KG1 (cell line): ENCODE results near the gene TEX54.
"Not testable (repeated sequence)": the region's sequence is repeated elsewhere in the genome, so short reads cannot be mapped to it uniquely, and the experiment has no call there.

ENCODE experiments used
- DNase-seq: peaks from one replicate; lab custom pipeline; 2025; lab: John Stamatoyannopoulos, UW

The TEX54 gene

DNA sequence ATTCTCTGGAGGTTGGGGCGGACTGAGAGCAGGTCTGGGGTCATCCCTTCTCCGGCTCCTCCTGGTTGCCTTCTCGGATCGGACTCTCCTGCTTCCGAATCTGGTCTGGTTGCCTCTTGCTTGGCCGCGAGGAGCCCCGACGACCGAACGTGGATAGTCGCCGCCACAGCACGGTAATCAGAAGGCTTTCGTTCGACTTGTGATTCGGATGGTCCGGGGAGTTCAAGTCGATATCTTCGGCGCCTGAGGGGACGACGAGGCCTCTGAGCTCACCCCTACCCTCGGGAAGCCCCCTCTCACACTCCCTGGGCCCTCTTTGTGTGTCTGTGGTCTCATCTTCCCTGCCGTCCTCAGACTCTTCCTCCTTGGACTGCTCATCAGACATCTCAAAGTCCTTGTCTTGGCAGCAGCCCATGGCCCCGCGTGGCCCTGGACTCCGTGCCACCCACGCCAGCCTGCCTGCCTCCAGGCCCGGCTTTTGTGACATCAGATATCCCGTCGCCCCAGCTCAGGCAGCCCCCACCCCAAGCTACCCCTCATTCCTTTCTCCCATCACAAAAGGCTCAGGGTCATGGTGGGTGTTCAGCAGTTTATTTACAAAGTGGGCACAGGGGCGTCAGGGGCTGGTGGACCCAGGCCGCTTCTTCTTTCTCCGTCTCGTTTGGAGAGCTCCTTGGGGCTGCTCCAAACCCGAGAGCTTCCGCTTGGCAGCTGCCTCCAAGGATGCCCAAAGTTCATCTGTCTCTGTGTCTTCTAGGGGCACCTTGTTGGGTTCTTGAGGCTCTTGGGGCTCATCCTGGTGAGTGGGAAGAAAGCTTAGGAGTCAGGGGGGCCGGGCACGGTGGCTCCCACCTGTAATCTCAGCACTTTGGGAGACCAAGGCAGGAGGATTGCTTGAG is at the start of gene TEX54:
TSS of gene TEX54 (minus strand) at position 506 of the 899 bp plus-strand sequence.
- DNase-seq = no peak

DNA sequence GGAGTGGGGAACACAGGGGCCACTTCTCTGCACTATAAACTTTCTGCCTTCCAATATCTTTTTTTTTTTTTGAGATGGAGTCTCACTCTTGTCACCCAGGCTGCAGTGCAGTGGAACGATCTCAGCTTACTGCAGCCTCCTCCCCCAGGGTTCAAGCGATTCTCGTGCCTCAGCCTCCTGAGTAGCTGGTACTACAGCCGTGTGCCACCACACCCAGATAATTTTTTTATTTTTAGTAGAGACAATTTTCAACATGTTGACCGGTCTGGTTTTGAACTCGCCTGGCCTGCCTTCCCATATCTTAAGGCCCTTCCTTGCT is 49.7 kb upstream of the TEX54 start:
- no peak for DNase-seq

- peak; percentile 94 for DNase-seq
Observed at GRCh38 chr11:62881579-62882430, 49.2 kb upstream of the TEX54 start.

DNA sequence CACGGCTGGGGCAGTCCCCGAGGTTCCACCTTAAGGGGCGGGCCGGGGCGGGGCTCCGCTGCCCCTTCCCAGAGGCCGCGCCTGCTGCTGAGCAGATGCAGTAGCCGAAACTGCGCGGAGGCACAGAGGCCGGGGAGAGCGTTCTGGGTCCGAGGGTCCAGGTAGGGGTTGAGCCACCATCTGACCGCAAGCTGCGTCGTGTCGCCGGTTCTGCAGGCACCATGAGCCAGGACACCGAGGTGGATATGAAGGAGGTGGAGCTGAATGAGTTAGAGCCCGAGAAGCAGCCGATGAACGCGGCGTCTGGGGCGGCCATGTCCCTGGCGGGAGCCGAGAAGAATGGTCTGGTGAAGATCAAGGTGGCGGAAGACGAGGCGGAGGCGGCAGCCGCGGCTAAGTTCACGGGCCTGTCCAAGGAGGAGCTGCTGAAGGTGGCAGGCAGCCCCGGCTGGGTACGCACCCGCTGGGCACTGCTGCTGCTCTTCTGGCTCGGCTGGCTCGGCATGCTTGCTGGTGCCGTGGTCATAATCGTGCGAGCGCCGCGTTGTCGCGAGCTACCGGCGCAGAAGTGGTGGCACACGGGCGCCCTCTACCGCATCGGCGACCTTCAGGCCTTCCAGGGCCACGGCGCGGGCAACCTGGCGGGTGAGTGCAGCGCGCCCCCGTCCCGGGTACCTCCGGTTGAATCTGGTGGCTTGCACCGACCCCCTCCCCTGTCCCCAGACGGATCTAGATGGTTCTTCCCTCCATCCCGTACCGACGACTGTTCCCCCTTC is 48.4 kb upstream of the TEX54 start, which contains the start of gene SLC3A2:
TSS of gene SLC3A2 (plus strand) at position 94 of the 776 bp plus-strand sequence. CDS start at position 222, 128 bp downstream.
- DNase-seq = peak; percentile 93

GRCh38 chr11:62880231-62880802 is 47.7 kb upstream of the TEX54 start:
- peak; percentile 84 for DNase-seq

GRCh38 chr11:62879235-62879978 is 46.8 kb upstream of the TEX54 start:
- no peak for DNase-seq

DNA sequence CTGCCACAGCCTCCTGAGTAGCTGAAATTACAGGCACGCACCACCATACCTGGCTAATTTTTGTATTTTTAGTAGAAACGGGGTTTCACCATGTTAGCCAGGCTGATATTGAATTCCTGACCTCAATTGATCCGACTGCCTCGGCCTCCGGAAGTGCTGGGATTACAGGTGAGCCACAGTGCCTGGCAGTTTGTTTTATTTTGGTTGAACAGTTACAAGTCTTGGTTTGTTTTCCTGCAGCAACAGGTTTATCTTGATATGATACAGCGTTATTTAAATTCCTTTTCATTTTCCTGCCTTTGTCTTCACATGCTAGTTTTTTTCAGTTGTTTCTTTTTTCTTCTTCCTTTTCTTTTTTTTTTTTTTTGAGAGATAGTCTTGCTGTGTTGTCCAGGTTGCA is 44.1 kb upstream of the TEX54 start:
- DNase-seq = no peak

DNA sequence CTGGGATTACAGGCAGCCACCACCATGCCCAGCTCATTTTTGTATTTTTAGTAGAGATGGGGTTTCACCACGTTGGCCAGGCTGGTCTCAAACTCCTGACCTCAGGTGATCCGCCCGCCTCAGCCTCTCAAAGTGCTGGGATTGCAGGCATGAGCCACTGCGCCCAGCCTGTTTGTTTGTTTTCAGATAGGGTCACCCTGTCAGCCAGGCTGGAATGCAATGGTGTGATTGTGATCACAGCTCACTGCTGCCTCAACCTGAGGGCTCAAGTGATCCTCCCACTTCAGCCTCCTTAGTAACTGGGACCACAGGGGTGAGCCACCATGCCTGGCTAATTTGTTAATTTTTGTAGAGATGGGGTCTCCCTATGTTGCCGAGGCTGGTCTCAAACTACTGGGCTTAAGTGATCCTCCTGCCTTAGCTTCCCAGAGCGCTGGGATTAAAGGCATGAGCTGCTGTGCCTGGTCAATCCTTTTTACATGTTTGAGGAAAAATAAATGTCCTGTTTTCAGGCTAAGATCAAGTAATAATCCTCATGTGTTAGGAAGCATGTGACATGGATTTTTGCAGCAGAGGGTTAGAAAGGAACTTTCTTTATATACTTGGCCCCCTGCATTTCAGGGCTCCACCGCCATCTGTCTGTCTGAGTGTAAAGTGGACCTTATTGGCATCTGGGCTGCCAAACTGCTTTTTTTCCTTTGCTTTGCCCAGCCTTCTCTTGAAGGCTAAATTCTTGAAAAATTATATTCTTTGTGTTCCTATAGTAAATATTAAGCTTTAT is 43.2 kb upstream of the TEX54 start:
- DNase-seq = no peak

DNA sequence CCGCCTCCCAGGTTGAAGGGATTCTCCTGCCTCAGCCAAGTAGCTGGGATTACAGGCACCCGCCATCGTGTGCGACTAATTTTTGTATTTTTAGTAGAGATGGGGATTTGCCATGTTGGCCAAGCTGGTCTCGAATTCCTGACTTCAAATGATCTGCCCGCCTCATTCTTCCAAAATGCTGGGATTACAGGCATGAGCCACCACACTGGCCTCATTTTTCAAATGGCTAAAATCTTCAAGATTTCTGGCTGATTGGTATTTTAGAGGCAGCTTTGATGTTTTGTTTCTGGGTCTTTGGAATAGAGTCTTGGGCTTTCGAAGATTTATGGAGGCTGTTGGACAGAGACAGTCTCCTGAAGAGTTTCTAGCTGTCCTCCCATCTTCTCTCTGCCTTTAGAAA is 42.2 kb upstream of the TEX54 start:
- no peak for DNase-seq

DNA sequence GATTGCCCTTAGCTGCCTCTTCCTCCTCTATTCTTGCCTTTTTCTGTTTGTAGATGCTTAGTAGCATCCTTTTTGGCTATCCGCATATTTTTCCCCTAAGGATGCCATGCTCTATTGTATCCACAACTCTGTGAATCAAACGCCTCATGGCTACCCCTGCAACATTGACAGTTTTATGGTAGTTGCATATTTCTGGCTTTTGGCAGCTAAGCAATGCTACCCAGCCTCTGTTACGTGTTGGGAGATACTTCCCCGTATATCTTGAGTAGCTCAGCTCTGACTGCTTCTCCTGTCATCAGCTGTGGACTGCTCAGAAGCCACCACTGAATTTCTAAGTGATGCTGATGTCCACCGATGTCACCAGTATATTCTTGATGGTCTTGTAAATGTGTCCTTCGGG is 33.0 kb upstream of the TEX54 start:
- no peak for DNase-seq

DNA sequence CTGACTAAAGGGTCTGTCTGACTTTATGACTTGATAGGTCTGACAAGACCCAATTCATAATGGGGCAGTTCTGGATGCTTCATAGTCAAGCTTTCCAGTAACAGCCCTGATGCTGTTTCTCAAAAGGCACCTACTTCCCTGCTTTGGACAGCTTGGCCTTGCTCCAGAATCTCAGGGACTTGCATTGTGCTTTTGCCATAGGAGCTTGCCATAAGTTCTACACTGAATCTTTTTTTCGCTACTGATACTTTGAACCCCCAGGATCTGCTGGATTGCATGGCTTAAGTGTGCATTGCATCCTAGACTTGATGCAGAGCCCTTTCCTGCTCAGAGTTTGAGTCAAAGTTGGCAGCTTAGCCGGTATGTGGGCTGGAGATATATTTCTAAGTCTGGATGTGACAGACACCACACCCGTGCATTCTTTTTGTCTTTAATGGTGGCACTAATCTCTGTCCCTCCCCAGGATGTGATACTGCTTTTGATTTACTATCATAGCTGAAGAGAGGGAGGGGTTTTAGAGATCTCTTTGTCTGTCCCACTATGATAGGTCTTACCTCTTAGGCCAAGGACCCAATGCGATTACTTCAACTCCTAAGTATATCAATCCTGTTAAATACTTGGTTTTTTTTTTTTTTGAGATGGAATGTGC is 31.2 kb upstream of the TEX54 start:
- DNase-seq = no peak

DNA sequence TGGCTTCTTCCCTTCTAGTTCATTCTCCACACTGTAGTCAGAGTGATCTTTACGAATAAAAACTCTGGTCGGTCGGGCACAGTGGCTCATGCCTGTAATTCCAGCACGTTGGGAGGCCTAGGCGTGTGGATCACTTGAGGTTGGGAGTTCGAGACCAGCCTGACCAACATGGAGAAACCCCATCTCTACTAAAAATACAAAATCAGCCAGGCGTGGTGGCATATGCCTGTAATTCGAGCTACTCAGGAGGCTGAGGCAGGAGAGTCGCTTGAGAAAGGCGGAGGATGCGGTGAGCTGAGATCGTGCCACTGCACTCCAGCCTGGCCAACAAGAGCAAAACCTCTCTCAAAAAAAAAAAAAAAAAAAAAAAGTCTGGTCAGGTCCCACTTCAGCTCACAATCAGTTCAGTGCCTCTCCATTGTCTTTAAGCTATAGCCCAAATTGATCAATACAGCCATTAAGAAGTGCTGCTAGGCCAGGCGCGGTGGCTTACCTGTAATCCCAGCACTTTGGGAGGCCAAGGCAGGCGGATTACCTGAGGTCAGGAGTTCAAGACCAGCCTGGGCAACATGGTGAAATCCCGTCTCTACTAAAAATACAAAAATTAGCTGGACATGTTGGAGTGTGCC is 29.0 kb upstream of the TEX54 start:
- DNase-seq = not testable (repeated sequence)

DNA sequence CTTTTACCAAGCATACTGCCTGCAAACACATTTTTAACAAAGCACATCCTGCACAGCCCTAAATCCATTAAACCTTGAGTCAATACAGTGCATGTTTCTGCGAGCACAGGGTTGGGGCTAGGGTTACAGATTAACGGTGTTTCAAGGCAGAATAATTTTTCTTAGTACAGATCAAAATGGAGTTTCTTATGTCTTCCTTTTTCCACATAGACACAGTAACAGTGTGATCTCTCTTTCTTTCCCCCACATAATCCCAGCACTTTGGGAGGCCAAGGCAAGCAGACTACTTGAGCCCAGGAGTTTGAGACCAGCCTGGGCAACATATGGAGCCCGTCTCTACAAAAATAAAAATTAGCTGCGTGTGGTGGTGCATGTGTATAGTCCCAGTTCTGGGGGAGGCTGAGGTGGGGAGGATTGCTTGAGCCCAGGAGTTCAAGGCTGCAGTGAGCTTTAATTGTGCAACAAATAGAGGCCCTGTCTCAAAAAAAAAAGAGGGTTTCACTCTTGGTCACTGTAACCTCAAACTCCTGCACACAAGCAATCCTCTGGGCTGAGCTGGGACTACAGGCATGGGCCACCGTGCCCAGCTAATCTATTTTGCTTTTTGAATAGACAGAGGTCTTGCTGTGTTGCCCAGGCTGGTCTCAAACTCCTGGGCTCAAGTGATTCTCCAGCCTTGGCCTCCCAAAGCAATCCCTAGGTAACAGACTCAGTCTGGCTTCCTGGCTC is 28.4 kb upstream of the TEX54 start:
- no peak for DNase-seq

DNA sequence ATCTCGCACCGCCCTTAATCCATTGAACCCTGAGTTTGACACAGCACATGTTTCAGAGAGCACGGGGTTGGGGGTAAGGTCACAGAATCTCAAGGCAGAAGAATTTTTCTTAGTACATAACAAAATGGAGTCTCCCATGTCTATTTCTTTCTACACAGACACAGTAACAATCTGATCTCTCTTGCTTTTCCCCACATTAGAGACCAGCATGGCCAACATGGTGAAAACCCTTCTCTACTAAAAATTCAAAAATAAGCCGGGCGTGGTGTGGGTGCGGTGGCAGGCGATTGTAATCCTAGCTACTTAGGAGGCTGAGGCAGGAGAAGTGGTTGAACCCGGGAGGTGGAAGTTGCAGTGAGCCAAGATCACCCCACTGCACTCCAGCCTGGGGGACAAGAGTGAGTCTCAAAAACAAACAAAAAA is 26.7 kb upstream of the TEX54 start:
- DNase-seq = not testable (repeated sequence)

GRCh38 chr11:62858201-62858600 is 25.6 kb upstream of the TEX54 start:
- no peak for DNase-seq

DNA sequence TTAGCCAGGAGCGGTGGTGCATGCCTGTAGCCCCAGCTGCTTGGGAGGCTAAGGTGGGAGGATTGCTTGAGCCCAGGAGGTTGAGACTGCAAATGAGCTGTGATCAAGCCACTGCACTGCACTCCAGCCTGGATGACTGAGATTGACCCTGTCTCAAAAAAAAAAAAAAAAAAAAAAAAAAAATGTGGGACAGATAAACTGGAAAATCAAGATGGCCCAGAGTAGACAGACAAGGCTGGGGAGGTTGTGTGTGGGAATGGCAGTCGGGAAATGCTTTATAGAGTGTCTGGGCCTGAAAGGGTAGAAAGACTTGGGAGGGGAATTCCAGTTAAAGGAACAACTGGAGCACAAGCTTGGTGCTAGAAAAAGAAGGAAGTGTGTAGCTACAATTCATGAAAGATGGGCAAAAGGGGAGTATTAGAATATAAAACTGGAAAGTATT is 24.9 kb upstream of the TEX54 start:
- no peak for DNase-seq

- no peak for DNase-seq
Observed at GRCh38 chr11:62856333-62856895, 23.8 kb upstream of the TEX54 start.
